ENCODE data around the gene RAPGEF3. TPM values are rescaled to one million over a fixed set of nuclear protein-coding genes. Genes with fewer than 3 reads are reported as not detected.

RAPGEF3 gene
- total RNA-seq, 4 donors from 2014 or later, result 24.2 to 270 (median 59.1) TPM

DNA sequence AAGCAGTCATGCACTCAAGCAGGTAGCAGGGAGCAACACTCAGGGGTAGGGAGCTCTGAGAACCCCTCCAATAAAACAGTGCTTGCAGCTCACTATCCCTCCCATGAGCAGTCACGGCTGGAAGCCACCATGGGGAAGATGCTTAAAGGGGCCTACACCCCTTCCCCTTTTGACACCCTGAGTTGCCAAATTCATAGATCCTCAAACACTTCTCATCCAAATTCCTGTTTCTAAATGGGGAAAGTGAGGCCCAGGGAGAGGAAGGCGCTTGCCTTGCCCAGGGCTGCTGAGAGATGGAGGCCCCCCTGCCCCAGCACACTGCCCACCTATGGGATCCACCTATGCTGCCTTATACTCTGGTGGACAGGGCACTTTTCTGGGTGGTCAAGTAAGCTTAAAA lies 26.2 kb downstream of the RAPGEF3 start:
- DNase-seq (ENCODE audit: low spot score) (no peak), ATAC-seq (ENCODE audit: low FRiP score) (no peak)
- TF ChIP-seq, protein P1, sequence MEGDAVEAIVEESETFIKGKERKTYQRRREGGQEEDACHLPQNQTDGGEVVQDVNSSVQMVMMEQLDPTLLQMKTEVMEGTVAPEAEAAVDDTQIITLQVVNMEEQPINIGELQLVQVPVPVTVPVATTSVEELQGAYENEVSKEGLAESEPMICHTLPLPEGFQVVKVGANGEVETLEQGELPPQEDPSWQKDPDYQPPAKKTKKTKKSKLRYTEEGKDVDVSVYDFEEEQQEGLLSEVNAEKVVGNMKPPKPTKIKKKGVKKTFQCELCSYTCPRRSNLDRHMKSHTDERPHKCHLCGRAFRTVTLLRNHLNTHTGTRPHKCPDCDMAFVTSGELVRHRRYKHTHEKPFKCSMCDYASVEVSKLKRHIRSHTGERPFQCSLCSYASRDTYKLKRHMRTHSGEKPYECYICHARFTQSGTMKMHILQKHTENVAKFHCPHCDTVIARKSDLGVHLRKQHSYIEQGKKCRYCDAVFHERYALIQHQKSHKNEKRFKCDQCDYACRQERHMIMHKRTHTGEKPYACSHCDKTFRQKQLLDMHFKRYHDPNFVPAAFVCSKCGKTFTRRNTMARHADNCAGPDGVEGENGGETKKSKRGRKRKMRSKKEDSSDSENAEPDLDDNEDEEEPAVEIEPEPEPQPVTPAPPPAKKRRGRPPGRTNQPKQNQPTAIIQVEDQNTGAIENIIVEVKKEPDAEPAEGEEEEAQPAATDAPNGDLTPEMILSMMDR (IDR thresholded peaks at IDR 0.05), result no peak

DNA sequence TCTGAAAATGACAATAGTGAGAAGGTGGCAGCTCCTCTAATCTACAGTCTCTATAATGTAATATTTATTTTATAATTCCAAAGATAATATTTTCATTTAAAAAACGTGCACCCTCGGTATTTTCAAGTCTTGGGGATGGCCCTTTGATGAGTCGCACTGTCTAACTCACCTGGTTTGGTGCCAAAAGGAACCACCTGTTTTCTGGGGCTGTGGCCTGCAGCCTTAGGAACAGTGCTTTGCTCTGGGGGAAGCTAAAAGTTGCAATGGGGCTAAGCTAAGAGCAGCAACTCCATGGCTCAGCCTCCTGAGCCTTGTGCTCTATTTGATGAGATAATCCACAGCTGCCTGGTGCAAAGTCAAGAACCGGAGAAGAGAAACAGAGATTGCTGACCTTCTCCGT lies 27.0 kb downstream of the RAPGEF3 start:
- TF ChIP-seq, protein P1 (IDR thresholded peaks at IDR 0.05), result no peak
- ATAC-seq (ENCODE audit: low FRiP score), result no peak
- DNase-seq (ENCODE audit: low spot score), result no peak

DNA sequence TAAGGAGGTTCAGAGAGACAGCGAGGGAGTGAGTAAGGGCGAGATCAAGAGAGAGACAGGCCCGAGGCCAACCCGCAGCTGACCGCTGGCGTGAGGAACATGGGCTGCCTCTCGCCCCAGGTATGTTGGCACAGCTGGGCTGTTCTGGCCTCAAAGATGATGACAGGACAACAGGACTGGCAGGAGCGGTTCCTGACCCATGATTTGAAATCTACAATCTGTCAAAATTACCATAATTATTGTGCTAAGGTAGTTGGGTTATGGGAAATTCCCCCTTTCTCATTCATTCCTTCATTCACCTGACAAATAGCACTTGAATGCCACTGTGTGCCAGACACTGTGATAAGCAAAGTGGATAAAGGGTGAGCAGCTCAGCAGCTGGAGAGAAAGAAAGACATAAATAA lies 28.3 kb downstream of the RAPGEF3 start:
- TF ChIP-seq, protein P1 (IDR thresholded peaks at IDR 0.05), result no peak
- DNase-seq (ENCODE audit: low spot score), result no peak
- no peak for ATAC-seq (ENCODE audit: low FRiP score)

DNA sequence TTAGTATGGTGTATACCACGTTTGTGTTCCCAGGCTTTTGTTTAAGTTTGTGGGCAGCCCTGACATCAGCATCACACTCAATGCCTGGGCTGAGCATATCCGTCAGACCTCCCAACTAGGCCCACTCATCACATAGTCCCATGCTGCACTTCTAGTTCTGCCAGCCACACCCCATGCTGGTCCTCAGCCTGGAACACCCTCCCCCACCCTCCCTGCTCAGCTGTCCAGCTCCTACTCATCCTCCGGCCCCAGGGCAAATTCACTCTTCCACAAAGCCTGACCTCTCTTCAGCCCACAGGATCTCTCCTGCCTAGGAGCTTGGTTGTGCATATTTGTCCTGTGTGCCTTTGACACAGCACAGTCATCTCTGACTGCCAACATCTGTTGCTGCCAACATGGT lies 29.4 kb downstream of the RAPGEF3 start:
- ATAC-seq (ENCODE audit: low FRiP score), result no peak
- DNase-seq (ENCODE audit: low spot score), result no peak
- TF ChIP-seq, protein P1 (IDR thresholded peaks at IDR 0.05), result no peak

DNA sequence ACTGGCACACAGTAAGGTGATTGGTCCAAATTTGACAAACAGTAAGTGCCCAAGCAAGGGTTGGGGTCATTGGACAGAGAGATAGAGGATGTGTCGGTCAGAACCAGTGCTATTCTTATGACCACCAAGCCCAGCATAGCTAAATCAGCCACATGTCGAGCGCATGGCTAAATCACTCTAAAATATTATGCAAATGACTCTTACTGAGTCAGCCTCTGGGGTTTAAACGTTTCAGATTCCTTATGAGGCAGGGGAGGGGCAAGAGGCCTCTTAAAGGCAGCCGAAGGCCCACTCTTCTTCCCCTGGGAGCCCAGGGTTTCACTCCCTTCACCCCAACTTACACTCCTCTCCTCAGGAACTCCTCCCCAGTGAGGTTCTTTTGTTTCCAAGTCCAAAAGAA lies 32.8 kb downstream of the RAPGEF3 start:
- TF ChIP-seq, protein P1 (IDR thresholded peaks at IDR 0.05), result no peak
- DNase-seq (ENCODE audit: low spot score), result no peak
- no peak for ATAC-seq (ENCODE audit: low FRiP score)

DNA sequence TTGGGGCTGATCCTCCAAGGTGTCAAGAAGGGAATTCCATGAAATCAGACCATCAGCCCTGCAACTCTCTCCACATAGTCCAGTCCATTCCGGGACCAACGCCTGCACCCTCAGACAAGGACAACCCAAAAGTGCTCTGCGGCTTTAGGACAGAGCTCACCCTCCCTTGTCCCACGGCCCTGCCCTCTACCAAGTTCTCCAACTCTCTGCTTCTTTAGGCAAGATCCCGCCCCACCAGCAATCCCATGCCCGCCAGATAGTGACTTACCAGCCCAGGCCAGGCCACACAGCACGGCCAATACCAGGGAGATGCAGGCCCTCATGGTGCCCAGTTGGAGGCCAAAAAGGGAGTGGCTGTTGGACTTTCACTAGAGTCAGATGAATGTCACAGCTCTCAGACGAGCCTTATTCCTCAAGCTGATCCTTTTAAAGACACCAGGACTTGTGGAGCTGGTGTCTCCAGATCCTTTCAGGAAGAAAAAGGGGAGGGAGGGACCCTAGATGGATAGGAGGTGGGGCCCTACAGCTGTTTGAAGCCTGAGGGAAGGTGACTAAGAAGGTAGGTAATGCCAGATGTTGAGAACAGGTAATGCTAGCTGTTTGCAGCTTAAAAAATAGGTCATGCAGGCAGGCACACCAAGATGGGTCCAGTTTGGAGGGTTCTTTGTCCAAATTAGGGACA lies 33.4 kb downstream of the RAPGEF3 start, which contains the start of gene ENDOU:
Gene ENDOU, minus strand, starts transcription at position 400 of the 682 bp plus-strand sequence. Its CDS starts 77 bp downstream, at position 323.
- ATAC-seq (ENCODE audit: low FRiP score), result no peak
- no peak for DNase-seq (ENCODE audit: low spot score)
- TF ChIP-seq, protein P1 (IDR thresholded peaks at IDR 0.05), result no peak

DNA sequence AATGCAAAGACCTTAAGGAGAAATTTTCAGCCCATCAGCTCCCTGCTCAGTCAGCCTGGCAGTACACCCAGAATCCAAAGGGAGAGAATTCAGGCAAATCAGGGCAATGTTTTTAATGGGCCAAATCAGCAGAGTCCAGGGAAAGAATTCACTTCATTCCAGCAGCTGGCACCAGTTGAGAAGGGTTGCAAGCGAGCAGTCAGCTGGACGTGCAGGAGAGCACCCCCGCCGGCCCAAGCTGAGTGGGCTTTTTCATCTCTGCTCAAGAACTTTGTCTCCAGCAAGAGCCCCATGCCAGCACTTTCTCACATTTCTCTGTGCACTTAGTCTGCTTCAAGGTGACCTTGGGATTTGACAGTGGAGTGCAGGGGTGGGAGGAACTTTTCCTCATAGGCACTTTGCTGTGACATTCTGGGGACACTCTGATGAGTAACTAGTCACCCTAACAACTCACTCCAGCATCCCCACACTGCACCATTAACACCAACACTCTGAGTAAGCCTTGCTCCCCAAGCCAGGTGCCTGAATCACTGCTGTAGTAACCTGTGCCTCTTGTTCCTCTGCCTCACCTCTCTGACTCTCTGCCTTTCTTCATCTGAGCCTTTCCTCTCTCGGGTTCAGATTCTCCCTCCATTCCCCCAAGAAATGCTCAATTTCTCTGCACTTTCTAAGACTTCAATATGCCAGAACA lies 35.6 kb downstream of the RAPGEF3 start:
- ATAC-seq (ENCODE audit: low FRiP score) (no peak), DNase-seq (ENCODE audit: low spot score) (no peak)

More for the DNA sequence above, 35.6 kb downstream of the RAPGEF3 start:
- TF ChIP-seq, protein P1 (IDR thresholded peaks at IDR 0.05), result no peak
